Inflammatory macrophage (primary cell): Measurements from ENCODE around the gene FREY1.

Experiments
- DNase-seq, 2 donors: peaks; one replicate each; pipeline ENCODE4 v3.0.0-alpha.2; 2020 to 2022

FREY1 gene

DNA sequence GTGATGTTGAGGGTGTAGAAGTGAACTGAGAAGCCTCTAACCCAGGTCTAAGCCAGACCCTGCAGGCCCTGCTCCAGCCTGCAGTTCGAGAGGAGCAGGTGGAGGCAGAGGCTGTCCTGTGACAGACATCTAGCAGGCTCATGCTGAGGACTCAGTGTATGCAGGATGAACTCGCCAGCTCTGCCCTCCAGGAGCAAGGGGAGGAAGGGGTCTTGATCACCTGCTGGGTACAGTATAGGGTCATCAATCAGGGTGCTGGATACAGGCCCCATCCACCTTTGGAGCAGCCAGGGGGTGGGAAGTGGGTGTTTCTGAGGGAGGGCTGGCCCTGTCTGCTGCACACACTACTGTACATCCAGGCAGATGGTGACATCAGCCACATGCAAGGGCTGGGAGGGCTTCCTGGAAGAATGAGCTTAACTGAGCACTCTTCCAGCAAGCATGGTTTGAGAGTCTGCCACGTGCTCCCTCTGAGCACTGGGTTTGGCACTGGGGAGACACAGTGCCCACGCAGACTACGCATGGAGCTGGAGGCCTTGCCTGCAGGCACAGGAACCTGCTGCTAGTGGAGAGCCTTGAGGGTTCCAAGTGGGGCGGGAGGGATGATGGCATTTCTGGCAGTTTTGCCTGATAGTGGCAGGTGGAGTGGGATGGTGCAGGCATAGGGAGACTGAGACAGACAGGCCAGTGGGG, 12.4 kb downstream of the FREY1 start:
- no peak for DNase-seq

DNA sequence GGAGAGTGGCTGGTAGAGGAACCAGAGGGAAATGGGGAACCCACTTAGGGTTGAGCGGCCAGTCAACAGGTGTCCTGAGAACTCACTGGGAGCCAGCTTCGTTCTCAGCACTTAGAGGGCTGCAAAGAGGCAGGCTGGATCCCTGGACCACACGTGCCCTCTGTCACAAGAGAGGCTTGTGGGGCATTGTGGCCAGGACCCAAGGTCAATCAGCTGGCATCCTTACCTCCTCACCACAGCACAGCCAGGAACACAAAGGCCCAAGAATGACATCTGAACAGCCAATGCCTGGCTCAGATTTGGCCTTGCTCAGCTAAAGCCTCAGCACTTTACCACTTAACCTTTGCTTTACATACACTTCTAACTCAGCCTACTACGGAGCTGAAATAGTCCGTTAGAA, 14.2 kb downstream of the FREY1 start:
- no peak for DNase-seq

DNA sequence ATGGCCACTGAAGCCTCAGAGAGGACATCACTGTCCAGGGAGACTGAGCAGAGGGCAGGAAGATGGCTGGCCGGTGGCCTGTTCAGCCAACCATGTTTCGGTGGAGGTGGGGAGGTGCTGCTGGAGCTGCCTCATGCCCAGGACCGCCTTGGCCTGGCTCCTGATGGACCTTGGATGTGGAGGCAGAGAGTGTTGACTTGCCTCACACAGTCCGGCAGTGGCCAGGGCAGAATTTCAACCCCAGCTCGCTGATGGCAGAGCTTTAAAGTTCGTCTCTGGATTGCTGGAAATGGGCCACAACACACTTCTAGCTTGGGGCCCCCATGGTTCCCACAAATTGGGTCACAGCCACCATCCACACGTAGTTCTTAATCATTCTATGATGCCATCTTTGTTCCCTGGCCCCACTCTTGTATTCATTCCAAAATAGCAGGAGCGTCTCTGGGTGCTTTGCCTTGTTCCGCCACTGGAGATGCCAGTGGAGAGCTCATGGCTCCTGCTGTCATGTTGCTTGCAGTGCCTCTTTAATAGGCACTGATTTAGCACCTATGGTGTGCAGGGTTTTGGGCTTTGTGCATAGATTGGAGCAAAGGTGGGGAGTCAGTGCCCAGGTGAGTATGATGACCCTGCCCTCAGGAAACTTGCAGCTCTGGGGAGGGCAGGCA, 16.1 kb downstream of the FREY1 start:
- no peak for DNase-seq

DNA sequence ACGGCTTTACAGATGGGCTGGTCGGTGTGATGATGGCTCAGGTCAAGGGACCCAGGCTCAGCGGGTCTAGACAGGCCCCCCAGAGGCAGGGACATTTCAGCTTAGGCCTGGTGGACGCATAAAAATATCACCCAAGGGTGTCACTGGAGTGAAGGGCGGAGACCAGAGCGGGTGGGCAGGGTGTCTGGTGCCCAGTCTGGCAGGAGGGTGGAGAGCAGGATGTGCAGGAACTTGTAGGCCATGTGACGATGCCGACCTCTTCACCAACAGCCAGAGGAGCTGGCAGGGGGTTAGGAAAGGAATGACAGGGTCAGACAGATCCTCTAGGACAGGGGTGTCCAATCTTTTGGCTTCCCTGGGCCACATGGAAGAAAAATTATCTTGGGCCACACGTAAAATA, 17.1 kb downstream of the FREY1 start:
- DNase-seq = no peak

DNA sequence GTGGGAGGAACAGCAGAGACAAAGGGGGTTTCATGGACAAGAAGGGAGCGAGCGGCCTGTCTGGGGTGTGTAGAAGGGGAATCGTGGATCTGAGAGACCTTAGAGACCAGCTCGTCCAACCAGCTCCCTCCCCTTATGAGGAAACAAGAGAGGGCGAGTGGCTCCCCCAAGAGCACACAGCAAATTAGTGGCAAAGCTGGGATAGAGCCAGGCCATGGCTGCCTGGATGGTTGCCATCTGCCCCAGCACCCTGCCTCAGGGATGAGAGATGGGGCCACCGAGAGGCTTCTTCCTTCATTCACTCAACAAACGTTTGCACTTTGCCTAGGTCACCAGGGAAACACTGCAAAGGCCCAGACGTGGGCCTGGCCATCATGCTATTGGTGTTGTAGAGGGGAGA, 17.5 kb downstream of the FREY1 start:
- no peak for DNase-seq

- DNase-seq = no peak
These were observed 19.5 kb downstream of the FREY1 start for GRCh38 chr11:45887587-45887986.

DNA sequence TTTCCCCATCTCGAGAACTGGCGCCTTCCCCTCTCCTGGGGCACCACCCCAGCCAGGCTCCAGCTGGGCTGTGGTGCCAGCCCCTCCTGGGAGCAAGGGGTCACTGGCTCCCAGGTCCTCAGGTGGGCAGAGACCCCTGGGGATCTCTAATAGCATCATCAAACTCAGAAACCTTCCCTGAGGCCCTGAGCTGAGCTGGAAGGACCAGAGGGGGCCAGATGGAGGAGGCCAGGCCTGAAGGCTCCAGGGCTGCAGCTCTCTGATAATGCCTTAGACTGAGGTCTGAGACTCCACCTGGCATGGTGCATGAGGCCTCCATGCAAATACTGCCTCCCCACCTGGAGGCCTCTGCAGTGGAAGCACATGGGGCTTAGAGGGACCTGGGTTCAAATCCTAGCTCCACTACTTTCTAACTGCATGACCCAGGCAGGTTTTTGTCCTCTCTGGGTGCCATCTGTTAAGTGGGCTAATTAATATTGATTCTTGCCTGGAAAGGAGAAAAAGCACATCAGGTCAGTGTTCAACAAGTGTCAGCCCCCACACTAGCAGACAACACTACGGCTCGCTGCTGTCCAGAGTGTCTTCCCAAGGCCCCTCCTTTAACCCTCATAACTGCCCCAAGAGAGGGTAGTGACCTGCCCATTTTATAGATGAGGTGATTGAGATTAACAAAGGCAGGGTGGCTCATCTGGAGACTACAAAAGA, 20.1 kb downstream of the FREY1 start:
- DNase-seq = no peak

GRCh38 chr11:45885921-45886721, 20.9 kb downstream of the FREY1 start:
- no peak for DNase-seq

GRCh38 chr11:45885274-45885920, 21.7 kb downstream of the FREY1 start, which contains the start of gene MAPK8IP1:
Gene MAPK8IP1 (plus strand): TSS chr11:45885651. CDS start chr11:45885821, 170 bp downstream.
- DNase-seq = peak in 1 of 2 donors; percentile 45

DNA sequence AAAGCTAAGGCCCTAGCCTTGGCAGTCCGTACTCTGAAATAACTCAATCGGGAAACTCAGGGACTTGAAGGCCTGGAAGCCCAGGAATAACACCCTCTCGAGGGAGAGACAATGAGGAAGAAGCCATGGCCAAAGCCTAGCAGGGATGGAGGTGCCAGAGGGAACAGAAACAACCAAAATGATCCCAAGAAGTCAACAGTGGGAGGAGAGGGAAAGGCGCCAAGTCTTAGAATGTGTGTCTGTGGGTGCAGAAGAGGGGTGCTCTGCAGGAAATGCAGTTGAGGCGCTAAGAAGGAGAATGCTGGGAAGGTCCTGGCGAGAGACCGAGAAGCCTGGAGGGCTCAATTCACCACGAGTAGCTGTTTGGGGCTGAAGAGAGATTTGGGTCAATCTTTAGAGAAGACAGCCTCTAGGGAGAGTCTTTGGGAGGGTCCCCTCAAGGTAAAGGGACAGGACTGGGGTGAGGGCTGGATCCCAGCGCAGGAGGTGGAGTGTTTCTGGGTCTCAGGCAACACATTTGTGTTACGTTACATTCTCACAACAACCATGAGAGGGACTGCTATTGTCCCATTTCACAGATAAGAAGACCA, 22.4 kb downstream of the FREY1 start:
- DNase-seq = no peak

- peak in 1 of 2 donors; percentile 42 for DNase-seq
These were observed 25.2 kb downstream of the FREY1 start for GRCh38 chr11:45881708-45882368.

DNA sequence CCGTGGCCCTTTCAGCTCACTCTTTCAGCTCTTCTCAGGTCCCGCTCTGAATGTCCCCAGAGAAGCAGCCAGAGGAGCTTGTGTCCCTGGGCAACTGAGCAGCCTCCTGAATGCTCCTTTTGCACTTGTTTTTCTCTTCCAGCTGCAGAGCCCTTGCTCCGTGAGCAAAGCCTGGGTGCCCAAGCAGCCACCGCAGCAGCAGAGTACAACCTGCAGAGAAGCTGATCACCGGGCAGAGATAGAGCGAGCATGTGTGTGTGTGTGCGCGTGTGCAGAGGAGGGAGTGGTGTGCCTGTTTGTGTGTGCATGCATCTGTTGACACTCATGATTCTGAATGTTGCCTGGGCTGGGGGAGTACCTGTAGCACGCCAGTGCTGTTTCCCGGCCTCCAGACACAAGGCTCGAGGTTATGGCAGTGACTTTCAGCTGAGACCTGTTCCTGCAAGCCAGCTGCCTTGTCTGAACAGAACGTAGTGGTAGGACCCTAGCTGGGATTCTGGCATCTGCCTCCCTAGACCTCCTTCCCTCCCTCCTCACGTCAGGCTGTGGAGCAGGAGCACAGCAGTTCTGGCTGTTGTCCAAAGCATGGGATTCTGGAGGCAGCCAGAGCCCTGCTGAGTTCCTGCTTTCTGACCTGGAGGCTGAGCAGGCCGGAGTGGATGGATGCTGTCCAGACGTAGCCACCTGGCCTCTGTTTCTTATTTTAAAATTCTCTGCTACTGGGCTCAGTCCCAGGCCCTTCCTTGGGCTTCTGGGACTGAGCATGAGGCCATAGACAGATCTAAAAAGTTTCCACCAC, 26.1 kb downstream of the FREY1 start:
- DNase-seq = no peak

- DNase-seq = no peak
These were observed 27.0 kb downstream of the FREY1 start for GRCh38 chr11:45879803-45880686.

DNA sequence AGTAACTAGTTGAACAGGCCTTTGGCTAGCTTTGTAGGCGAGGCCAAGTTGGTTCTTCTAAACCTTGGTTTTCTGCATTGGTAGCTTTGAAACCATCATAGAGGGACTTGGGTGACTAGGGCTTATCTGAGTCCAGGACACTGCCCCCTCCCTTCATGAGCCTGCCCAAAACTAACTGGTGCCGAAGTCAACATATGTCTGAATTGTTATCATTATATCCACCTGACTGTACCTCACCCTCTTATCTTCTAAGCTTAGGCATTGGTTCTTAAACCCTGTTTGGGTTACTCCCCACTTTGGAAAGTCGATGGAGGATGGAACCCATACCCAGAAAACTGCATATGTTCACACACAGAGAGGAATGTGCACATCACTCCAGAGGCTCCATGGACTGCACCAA, 29.2 kb downstream of the FREY1 start:
- DNase-seq = no peak

DNA sequence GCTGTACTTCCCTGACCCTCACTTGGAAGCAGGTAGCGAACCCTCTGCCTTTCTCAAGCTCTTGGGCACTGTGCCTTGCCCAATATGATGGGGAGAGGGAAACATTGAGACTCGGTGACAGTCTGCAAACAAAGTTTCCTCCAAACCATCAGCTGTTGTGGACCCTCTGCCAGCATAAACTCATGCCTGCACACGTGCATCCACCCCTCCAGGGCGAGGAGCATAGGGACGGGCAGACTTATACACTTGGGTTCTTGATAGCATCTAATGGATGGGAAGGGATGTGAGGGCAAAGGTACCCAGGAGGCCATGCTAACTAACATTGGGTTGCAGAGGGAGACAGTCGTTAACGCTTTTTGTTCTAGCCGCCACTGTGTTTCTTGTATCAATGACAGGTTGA, 29.9 kb downstream of the FREY1 start:
- DNase-seq = no peak

DNA sequence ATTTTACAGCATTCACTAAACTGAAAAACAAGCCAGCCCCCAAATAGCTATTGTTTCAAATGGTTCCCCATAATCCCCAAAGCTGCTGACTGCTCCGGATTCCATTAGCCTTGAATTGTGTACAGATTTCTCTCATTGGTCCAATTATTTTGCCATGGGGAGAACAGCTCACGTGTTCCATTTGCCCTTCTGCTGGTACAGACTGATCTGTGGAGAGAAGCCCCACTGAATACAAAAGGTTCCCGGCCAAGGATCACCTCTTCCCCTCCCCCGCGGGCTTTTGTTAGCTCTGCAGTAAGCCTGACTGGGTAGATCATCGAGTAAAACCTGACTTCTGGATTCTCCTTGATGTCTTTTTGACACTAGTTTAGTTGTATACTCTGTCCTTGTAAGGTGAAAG, 30.7 kb downstream of the FREY1 start:
- no peak for DNase-seq

DNA sequence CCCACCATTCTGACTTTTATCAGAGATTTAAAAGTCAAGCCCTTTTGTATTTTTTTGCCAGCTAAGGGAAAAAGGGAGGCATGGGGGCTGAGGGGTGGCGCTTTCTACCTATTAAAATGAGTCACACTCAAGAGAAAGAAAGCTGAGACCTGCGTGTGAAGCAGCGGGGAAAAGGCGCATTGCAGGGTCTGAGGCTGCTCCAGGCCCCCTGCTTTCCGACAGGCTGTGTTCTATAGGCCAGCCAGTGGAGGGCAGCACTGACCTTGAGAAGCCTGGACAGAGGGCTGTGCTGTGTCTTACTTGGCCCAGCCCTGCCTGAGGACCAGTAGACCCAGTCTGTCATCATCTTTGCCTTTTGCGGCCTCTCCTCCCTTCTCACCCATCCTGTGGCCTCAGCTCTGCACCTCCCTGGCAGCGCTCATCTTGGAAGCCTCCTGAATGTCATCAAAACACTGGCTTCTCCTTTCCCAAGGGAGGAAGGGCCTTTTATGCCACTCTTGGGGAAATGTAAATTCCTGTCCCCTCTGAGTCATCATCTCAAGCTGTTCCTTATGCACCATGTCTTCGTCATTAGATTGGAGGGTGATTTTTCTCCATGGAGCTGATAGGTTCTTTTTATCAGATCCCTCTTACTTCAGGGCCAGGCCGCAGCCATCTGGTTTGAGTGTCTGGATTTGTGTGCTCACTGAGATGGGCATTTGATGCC, 34.3 kb downstream of the FREY1 start:
- peak; percentile 29 to 50 for DNase-seq

DNA sequence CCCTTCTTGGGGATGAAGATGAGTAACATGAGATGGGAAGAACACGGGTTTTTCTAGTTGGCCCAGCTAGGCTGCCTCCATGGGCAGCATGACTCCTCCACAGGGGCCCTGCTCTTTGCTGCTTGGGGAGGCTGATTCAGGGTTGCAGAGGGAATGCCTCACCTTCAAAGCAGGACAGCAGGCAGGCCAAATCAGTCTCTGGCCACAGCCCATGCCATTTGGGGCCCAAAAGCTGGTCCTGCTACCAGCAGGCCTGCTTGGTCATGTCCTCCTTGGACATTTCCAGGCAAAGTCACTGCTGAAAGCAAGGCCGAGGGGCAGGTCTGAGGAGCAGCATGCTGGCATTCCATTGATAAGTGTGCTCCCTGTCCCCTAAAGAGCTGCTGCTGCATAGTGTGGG, 35.4 kb downstream of the FREY1 start:
- no peak for DNase-seq

- no peak for DNase-seq
These were observed 36.4 kb downstream of the FREY1 start for GRCh38 chr11:45870706-45871105.
